Neural cell (in vitro differentiated cells): Measurements from ENCODE around the gene GFRA1. TPM values are rescaled to one million over a fixed set of nuclear protein-coding genes. Genes with fewer than 3 reads are reported as not detected.

Experiments
- H2AFZ ChIP-seq: fragments of 200-600, 300-800 bp; sonication (generic), shearing (Covaris generic); 2 replicates; pipeline ENCODE4 v1.6.0; 2014; ENCODE audit warnings: low read depth, mild to moderate bottlenecking, antibody characterized with exemption, low read length, moderate library complexity
- H3F3A ChIP-seq: fragments of 200-600 bp; shearing (Covaris generic); 2 replicates; pipeline ENCODE4 v1.6.1; 2016; ENCODE audit warnings: mild to moderate bottlenecking, moderate library complexity, mixed read lengths, antibody characterized with exemption, low read length; ENCODE audit not compliant: insufficient read depth, poor library complexity, severe bottlenecking
- H3K27ac ChIP-seq: fragments of 200-600, 300-800 bp; sonication (generic), shearing (Covaris generic); 2 replicates; pipeline ENCODE4 v1.5.1; 2014; ENCODE audit warnings: mild to moderate bottlenecking, low read length, moderate library complexity
- H3K27me3 ChIP-seq: fragments of 300-800, 200-600 bp; sonication (generic), shearing (Covaris generic); 2 replicates; pipeline ENCODE4 v1.6.0; 2014; ENCODE audit warnings: mild to moderate bottlenecking, low read depth, low read length, moderate library complexity; ENCODE audit not compliant: insufficient read depth
- H3K36me3 ChIP-seq: fragments of 300-800, 200-600 bp; sonication (generic), shearing (Covaris generic); 2 replicates; pipeline ENCODE4 v1.5.1; 2014; ENCODE audit warnings: mild to moderate bottlenecking, antibody characterized with exemption, low read length, moderate library complexity; ENCODE audit not compliant: insufficient read depth
- H3K4me2 ChIP-seq: fragments of 300-800, 200-600 bp; sonication (generic), shearing (Covaris generic); 2 replicates; pipeline ENCODE4 v1.6.0; 2014; ENCODE audit warnings: mild to moderate bottlenecking, low read length
- H3K4me3 ChIP-seq: fragments of 300-800, 200-600 bp; sonication (generic), shearing (Covaris generic); 2 replicates; pipeline ENCODE4 v1.5.1; 2014; ENCODE audit warnings: mild to moderate bottlenecking, low read length, moderate library complexity
- H3K79me2 ChIP-seq: fragments of 200-600 bp; shearing (Covaris generic); replicated peaks from 2 replicates; pipeline ENCODE4 v1.6.0; 2014; ENCODE audit warnings: mild to moderate bottlenecking, low read length, moderate library complexity; ENCODE audit not compliant: insufficient read depth
- H3K9ac ChIP-seq: fragments of 300-800, 200-600 bp; sonication (generic), shearing (Covaris generic); 2 replicates; pipeline ENCODE4 v1.6.1; 2016; ENCODE audit warnings: mild to moderate bottlenecking, low read length, mixed read lengths
- H3K9me2 ChIP-seq: fragments of 200-600 bp; shearing (Covaris generic); 2 replicates; pipeline ENCODE4 v1.6.1; 2016; ENCODE audit warnings: mild to moderate bottlenecking, low read length, mixed read lengths; ENCODE audit not compliant: insufficient read depth
- H3K9me3 ChIP-seq: fragments of 200-600, 300-800 bp; sonication (generic), shearing (Covaris generic); 2 replicates; pipeline ENCODE4 v1.6.1; 2016; ENCODE audit warnings: mild to moderate bottlenecking, mixed run types, low read length, moderate library complexity, mixed read lengths
- H4K20me1 ChIP-seq: fragments of 200-600 bp; shearing (Covaris generic); 2 replicates; pipeline ENCODE4 v1.6.1; 2016; ENCODE audit warnings: mild to moderate bottlenecking, mixed run types; ENCODE audit not compliant: insufficient read depth
- EP300 ChIP-seq: fragments of 450-650 bp; conservative IDR thresholded peaks from 2 replicates; pipeline ENCODE4 v1.6.1; 2014; ENCODE audit warnings: antibody characterized with exemption, mild to moderate bottlenecking, moderate library complexity; ENCODE audit not compliant: poor library complexity, severe bottlenecking
- EZH2 ChIP-seq: fragments of 200-600, 300-800 bp; shearing (Covaris generic), sonication (generic); IDR thresholded peaks from 2 replicates; pipeline ENCODE4 v1.6.1; 2014; ENCODE audit warnings: antibody characterized with exemption, low read length, borderline replicate concordance, mild to moderate bottlenecking; ENCODE audit not compliant: insufficient read depth, poor library complexity, severe bottlenecking
- MXI1 ChIP-seq: fragments of 450-650 bp; conservative IDR thresholded peaks from 2 replicates; pipeline ENCODE4 v1.6.1; 2014; ENCODE audit warnings: antibody characterized with exemption, mild to moderate bottlenecking; ENCODE audit not compliant: poor library complexity, severe bottlenecking
- POLR2AphosphoS5 ChIP-seq: IDR thresholded peaks from 2 replicates; pipeline ENCODE4 v1.6.1; 2012
- RAD21 ChIP-seq: fragments of 450-650 bp; conservative IDR thresholded peaks from 2 replicates; pipeline ENCODE4 v1.6.1; 2014; ENCODE audit warnings: antibody characterized with exemption, mild to moderate bottlenecking, moderate library complexity
- SMC3 ChIP-seq: fragments of 450-650 bp; conservative IDR thresholded peaks from 2 replicates; pipeline ENCODE4 v1.6.1; 2014; ENCODE audit warnings: antibody characterized with exemption, mild to moderate bottlenecking, moderate library complexity; ENCODE audit not compliant: poor library complexity
- TAF1 ChIP-seq: IDR thresholded peaks from 2 replicates; pipeline ENCODE4 v1.6.1; 2012; ENCODE audit warnings: low read depth
- polyA plus RNA-seq: library from polyadenylated mRNA; depleted of rRNA; stranded (reverse); fragments of >200 nt; gene quantifications from 2 replicates; pipeline ENCODE4 v1.2.3, GENCODE V29; 2014
- TF ChIP-seq, protein P1 (sequence below): IDR thresholded peaks from 2 replicates; pipeline ENCODE4 v1.6.1; 2012; ENCODE audit warnings: borderline replicate concordance
- TF ChIP-seq, protein P2 (sequence below): fragments of 450-650 bp; IDR thresholded peaks from 2 replicates; pipeline ENCODE4 v1.5.1; 2014; ENCODE audit warnings: antibody characterized with exemption, mild to moderate bottlenecking, moderate library complexity; ENCODE audit not compliant: poor library complexity, severe bottlenecking

GFRA1 gene
- polyA plus RNA-seq, 1 donor from 2014 or later = 2.3 TPM

DNA sequence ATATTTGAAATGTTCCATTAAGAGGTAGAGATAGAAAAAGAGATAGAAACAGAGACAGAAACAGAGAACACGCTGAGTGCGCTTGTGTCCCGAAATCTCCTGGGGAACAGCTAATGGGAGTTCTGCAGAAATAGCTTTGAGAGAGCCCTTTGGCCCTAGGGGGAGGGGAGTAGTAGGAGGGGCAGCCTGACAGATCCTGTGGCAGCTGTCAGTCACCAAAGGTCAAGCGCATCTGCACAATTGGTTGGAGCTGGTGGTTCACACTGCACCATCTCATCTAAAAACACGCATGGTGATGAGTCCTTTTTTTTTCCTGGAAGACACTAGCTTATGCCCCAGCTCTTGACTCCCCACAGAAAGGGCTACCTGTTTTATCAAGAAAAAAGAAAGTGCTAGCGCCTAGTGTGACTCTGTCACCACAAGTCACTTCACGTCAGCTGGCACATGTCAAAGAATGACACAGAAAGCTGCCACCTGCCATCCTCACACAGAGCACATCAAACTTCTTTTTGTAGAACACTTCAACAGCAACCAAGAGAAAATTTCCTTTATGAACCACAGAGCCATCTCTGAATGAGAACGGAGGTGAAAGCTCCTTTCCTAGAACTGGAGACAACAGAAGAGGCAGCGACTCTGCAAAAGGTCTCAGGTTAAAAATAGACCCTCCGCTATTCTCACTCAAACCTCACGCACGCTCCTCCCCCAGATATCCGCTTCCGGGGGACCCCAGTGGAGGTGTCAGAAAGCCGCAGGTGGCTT is 125.7 kb downstream of the GFRA1 start:
- Histone ChIP-seq H3K4me3 (no peak overlapping the region), H3K27ac (no peak overlapping the region), H4K20me1 (no peaks in the 10 kb centered on the region), H3K79me2 (no peaks in the 10 kb centered on the region), H2AFZ (no peak overlapping the region), H3K27me3 (no peaks in the 10 kb centered on the region), H3K9me2 (no peaks in the 10 kb centered on the region), H3K4me2 (no peak overlapping the region), H3K9me3 (no peaks in the 10 kb centered on the region), H3K9ac (no peak overlapping the region), H3F3A (no peaks in the 10 kb centered on the region), H3K36me3 (no peaks in the 10 kb centered on the region)
- TF ChIP-seq, protein P1, sequence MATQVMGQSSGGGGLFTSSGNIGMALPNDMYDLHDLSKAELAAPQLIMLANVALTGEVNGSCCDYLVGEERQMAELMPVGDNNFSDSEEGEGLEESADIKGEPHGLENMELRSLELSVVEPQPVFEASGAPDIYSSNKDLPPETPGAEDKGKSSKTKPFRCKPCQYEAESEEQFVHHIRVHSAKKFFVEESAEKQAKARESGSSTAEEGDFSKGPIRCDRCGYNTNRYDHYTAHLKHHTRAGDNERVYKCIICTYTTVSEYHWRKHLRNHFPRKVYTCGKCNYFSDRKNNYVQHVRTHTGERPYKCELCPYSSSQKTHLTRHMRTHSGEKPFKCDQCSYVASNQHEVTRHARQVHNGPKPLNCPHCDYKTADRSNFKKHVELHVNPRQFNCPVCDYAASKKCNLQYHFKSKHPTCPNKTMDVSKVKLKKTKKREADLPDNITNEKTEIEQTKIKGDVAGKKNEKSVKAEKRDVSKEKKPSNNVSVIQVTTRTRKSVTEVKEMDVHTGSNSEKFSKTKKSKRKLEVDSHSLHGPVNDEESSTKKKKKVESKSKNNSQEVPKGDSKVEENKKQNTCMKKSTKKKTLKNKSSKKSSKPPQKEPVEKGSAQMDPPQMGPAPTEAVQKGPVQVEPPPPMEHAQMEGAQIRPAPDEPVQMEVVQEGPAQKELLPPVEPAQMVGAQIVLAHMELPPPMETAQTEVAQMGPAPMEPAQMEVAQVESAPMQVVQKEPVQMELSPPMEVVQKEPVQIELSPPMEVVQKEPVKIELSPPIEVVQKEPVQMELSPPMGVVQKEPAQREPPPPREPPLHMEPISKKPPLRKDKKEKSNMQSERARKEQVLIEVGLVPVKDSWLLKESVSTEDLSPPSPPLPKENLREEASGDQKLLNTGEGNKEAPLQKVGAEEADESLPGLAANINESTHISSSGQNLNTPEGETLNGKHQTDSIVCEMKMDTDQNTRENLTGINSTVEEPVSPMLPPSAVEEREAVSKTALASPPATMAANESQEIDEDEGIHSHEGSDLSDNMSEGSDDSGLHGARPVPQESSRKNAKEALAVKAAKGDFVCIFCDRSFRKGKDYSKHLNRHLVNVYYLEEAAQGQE = no peak
- TF ChIP-seq TAF1 = no peak
- TF ChIP-seq, protein P2, sequence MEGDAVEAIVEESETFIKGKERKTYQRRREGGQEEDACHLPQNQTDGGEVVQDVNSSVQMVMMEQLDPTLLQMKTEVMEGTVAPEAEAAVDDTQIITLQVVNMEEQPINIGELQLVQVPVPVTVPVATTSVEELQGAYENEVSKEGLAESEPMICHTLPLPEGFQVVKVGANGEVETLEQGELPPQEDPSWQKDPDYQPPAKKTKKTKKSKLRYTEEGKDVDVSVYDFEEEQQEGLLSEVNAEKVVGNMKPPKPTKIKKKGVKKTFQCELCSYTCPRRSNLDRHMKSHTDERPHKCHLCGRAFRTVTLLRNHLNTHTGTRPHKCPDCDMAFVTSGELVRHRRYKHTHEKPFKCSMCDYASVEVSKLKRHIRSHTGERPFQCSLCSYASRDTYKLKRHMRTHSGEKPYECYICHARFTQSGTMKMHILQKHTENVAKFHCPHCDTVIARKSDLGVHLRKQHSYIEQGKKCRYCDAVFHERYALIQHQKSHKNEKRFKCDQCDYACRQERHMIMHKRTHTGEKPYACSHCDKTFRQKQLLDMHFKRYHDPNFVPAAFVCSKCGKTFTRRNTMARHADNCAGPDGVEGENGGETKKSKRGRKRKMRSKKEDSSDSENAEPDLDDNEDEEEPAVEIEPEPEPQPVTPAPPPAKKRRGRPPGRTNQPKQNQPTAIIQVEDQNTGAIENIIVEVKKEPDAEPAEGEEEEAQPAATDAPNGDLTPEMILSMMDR = no peak
- no peak for TF ChIP-seq SMC3
- no peak for TF ChIP-seq MXI1
- no peak for TF ChIP-seq EZH2
- TF ChIP-seq POLR2AphosphoS5 = no peak
- no peak for TF ChIP-seq RAD21
- TF ChIP-seq EP300 = no peak

- no peak overlapping the region for H3K4me3 ChIP-seq
- no peaks in the 10 kb centered on the region for H3K79me2 ChIP-seq
- H3F3A ChIP-seq = no peaks in the 10 kb centered on the region
- no peak overlapping the region for H2AFZ ChIP-seq
- H4K20me1 ChIP-seq = no peaks in the 10 kb centered on the region
- H3K27ac ChIP-seq = no peak overlapping the region
- no peak overlapping the region for H3K4me2 ChIP-seq
- no peaks in the 10 kb centered on the region for H3K36me3 ChIP-seq
- TF ChIP-seq TAF1 (no peak), EP300 (no peak), MXI1 (no peak), POLR2AphosphoS5 (no peak)
- TF ChIP-seq, protein P1 = no peak
- TF ChIP-seq, protein P2 = no peak
- H3K27me3 ChIP-seq = no peaks in the 10 kb centered on the region
- H3K9ac ChIP-seq = no peak overlapping the region
- no peaks in the 10 kb centered on the region for H3K9me3 ChIP-seq
- no peaks in the 10 kb centered on the region for H3K9me2 ChIP-seq
Measured at GRCh38 chr10:116146372-116147140, 126.5 kb downstream of the GFRA1 start.
